Stimulated activated CD4-positive, alpha-beta T cell treated with anti-CD3 and anti-CD28 coated beads, Interleukin-1b, Interleukin-23, amount 100 ng/mL, for 1 hour (primary cell): ENCODE results near the gene APC2.
"Not testable (repeated sequence)": the region's sequence is repeated elsewhere in the genome, so short reads cannot be mapped to it uniquely, and the experiment has no call there.

Experiments
- DNase-seq, 2 donors: peaks; one replicate each; pipeline ENCODE4 v3.0.0-alpha.2; 2020; ENCODE audit warnings: low read depth in 2 of 2

Gene APC2

DNA sequence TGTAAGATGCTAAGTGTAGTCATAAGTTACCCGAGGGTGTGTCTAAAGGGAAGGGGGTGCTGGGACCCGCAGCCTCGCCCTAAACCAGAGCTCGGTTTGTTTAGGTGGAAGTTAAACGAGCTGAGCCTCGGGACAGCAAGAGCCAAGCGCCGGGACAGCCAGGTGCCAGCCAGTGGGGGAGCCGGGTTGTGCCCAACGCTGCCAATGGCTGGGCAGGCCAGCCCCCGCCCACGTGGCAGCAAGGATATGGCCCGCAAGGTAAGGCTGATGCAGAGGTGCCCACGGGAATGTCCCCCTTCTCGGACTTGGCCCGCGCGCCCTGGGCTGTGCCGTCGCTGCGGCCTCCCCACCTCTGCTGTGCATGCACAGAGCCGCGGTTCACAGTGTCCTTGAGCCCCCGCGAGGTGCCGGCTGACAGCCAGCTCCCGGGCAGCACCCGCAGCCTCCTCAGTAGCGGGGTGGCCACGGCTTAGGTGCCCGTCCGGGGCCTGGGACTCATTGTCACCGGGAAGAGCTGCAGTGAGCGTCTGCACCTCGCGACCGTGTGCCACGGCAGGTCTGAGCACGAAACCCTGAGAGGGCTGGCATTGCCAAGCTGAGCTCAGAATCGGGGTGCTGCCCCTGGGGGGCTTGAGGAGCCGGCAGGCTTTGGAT lies 21.1 kb upstream of the APC2 start:
- DNase-seq: no peak

DNA sequence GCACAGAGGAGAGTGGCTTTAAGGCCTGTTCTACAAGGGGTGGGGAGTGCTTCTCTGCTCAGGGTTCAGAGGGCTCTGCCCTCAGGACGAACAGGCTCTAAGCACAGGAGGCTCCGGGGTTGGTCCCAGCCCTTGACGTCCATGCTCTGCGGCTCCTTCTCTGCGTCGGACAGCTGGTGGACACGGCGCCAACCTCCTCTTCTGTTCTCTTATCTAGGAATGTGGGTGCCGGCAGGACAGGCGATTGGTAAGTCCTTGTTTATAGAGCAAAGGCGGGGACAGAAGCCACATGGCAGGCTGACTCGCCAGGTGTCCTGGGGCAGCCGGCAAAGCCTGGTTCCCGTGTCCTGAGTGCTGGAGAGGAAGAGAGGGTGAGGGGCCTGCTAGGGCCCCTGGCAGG lies 20.2 kb upstream of the APC2 start:
- DNase-seq: no peak

DNA sequence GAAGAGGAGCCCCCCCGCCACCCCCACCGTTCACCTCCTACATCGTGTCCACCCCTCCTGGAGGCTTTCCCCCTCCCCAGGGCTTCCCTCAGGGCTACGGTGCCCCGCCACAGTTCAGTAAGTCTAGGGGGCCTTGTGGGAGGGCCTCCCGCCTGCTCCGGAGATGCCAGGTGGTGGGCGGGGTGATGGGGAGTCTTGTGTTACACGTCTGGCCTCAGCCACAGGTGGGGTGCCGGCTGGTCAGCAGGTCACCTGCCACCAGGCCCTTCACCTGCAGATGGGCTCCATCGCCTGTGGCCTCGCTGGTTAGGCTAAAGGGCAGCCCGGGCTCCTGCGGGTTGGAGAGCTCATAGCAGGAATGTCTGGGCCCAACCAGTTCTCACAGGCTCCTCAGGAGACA lies 19.7 kb upstream of the APC2 start:
- no peak for DNase-seq

DNA sequence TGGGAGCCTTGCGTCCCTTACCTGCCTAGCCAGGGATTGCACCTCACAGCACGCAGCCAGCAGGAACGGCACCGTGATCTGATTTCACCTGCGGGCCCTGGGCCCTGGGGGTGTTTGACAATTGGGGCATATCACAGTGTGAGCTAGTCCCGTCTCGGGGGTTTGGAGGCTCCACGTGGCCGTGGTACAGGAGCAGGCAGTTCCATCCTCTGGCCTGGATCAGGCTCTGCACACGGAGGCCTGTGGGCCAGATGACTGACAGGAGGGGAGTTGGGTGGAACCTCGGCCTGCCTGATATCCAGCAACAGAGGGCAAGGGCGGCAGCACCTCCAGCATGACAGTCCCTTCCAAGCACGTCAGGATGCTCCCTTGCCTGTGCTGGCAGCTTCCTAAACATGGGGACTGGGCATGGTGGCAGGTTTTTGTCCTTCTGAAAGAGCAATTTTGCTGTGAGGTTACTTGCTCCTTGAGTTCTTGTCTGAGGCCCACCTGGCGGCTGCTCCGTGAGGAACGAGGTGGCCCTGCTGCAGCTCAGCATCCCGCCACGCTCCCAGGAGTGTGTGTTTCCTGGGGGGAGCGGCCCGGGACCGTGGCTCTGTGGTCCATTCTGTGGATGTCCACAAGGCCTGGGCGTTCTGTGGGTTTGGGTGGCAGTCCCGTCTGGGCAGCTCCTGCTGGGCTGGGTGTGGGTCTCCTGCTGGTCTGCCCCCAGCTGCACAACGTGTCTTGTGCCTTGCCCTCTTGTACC lies 18.0 kb upstream of the APC2 start:
- no peak for DNase-seq

DNA sequence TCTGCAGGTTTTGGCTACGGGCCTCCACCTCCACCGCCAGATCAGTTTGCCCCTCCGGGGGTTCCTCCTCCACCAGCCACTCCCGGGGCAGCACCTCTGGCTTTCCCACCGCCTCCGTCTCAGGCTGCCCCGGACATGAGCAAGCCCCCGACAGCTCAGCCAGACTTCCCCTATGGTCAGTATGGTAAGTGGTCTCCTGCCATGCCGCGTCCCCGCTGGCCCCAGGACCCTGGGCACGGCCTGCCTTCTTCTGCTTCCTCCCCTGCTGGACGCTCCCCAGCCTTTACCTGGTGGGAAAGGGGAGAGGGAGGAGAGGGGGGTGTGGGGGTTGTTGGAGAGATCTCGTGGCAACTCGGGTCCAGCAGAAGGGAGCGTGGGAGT lies 17.4 kb upstream of the APC2 start:
- DNase-seq: no peak

DNA sequence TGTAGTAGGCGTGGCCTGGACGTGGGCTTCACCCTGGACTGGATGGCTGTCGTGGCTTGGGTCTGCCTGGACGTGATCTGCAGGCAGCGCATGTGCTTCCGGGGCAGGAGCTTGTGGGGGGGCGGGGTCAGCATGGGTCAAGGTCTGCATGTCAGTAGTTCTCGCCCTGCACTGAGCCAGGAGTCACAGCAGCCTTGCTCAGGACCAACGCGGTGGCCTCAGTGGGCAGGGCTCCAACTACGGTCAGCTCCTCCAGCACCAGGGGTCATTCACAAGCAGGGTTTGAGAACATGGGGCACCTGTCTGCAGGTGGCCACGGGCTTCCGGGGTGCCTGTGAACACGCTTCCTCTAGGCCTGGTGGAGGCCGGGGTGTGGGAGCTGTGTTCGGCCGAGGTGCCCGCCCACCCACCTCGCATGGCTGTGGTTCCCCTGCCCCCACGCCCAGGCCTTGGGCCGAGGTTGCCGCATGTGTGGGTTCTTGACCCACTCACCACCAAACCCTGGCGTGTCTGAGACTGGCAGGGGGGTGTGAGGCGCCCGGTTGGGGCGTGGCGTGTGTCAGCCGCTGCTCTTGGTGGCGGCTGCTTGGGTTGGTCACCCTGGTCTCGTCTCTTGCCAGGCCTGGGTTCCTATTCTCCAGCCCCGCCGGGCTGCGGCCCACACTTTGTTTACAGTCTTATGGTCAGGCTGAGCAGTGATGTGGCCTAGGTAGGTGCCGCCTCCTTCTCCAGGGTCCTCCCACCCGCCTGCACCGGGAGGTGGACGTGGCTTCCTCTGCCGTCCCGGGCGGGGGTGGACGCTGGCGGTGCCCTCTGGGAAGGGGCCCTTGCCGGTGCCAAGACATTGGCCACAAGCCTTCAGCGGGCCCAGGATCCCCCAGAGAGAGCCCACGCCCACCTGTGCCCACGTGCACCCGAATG lies 16.5 kb upstream of the APC2 start:
- DNase-seq: no peak

DNA sequence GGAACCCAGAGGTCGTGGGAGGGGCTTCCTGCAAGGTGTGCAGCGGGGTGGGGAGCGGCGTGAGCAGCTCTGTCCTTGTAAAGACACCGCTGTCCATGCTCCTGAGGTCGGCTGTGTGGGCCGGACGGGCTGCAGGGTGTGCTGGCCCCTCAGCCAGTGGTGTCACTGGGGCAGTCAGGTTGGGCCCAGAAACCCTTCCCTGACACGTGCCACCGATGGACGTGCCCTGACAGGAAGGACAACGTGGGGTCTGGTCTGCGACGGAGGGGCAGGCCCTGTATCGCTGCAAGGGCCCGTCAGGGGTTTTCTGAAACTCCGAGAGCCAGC lies 15.9 kb upstream of the APC2 start:
- DNase-seq: no peak

DNA sequence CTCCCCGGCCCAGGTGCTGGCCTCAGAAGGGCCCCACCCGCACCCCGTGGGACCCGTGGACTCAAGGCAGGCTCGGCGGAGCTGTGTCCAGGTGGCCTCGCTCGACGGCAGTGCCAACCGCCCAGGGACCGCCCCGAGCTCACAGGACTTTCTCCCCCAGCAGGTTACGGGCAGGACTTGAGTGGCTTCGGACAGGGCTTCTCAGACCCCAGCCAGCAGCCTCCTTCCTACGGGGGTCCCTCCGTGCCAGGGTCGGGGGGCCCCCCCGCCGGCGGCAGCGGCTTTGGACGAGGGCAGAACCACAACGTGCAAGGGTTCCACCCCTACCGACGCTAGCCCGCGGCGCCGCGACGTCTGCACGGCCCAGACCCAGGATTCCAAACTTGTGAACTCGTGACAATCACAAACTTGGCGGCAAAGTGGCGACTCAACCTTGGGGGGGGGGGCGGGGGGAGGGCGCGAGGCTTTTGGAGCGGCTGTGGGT lies 15.3 kb upstream of the APC2 start:
- no peak for DNase-seq

DNA sequence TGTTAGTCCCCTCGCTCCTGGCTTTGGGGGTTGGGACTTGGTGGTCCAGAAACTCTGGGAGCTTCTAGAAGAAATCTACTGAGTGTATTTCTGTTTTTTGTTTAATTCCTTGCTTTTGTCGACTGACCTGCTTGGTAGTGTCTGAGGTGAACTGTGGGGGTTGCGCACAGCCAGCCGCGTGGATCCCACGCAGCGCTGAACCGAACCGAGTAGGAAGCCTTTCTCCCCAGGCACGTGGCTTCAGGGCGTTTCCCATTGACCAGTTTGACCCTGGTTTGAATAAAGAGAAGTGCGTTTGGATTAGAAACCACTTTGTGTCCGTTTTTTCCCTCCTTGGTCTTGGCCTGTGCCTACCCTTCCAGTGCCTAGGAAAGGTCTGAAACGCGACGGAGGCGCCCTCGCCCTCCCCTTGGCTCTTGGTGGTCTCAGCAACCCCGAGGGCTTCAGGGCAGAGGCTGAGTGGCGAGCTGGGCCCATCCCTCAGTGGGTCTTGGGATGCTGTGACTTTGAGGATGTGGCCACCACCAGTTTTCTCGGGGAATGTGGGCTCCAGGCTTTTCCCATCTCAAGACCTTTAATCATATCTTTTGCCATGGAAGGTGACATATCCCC lies 14.4 kb upstream of the APC2 start:
- no peak for DNase-seq

DNA sequence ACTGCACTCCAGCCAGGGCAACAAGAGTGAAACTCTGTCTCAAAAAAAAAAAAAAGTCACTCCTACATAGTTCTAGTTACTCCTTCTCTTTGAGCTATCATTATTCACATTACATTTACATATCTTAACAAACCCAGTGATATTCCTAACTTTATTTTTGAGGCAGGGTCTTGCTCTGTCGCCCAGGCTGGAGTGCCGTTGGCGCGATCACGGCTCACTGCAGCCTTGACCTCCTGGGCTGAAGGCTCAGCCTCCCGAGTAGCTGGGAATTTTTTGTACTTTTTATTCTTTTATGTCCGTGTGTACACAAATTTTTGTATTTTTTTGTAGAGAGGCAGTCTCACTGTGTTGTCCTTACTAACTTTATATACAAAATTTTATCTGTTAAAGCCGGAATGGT lies 12.3 kb upstream of the APC2 start:
- DNase-seq: no peak

DNA sequence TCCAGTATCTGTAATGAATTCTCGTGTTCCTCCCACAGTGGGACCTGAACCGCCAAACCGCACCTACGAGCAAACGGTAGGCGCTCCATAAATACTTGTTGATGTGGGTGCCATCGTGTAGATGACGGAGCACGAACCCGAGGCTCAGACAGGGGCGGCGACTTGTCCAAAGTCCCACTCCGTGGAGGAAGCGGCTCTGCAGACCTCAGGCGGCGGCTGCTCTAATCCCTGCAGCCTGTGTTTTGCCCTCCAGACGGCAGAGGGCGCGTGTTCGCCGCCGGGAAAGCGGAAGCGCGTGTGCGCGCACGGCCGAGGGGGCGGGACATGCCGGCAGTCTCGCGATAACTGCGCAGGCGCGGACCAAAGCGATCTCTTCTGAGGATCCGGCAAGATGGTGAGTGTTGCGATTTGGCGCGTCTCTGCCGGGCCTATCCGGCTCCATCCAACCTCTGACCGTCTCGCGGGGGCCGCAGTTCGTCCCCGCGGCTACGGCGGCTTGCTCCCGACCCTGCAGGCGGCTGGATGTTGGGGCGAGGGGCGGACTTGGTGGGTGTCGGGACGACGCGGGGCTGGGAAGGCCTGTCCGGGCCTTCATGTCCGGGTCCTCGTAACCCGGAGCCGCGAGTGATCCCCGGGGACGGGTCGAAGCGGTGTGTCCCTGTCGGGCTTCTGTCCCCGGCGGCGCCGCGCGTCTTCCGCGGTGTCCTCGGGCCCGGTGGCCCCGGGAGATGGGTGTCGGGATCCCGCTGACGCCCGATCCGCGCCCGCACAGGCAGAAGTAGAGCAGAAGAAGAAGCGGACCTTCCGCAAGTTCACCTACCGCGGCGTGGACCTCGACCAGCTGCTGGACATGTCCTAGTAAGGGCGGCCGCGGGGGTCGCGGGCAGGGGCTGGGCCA lies 11.6 kb upstream of the APC2 start, which contains the start of gene RPS15:
Gene RPS15 (plus strand): TSS at position 362 of the 898 bp plus-strand sequence. CDS start 30 bp downstream, at position 392.
- DNase-seq: peak; percentile 91 to 92

DNA sequence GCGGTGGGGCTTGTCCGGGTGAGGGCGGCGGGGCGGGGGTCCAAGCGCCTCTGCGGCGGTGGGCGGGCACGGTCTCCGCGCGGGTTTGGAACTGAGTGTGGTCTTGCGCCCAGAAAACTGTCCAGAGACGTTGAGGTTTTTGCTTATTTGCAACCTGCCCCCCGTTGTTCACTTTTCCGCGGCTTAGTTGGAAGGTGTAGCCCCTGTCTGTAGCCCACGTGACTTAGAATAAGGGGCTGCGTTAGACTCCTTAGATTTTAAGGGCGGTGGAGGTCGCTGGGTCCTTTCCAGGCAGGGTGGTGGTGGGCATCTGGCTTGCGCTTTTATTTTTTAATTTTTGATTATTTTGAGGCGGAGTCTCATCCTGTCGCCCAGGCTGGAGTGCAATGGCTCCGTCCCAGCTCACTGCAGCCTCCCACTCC lies 11.0 kb upstream of the APC2 start:
- DNase-seq: no peak

DNA sequence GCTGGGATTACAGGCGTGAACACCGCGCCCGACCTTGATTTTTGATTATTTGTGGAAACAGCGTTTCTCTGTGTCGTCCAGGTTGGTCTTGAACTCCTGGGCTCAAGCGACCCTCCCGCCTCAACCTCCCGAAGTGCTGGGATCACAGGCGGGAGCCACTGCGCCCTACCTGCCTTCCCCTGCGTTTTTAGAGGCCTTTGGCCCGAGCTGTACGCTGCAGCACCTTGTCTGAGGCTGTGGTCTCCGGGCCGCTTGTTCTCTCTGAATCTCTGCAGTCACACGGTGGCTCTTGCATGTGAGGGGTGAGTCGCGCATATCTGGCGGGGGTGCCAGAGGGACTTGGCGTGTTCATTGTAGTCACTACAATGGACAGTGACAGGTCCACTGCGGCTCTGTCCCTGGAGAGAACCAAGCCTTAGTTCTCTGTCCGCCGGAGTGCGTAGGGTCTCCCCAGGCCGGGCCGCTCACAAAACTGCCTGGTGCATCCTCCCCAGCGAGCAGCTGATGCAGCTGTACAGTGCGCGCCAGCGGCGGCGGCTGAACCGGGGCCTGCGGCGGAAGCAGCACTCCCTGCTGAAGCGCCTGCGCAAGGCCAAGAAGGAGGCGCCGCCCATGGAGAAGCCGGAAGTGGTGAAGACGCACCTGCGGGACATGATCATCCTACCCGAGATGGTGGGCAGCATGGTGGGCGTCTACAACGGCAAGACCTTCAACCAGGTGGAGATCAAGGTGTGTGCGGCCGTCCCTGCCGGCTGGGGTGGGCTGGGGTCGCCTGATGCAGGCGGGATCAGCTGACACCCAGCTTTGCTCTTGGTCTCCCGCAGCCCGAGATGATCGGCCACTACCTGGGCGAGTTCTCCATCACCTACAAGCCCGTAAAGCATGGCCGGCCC lies 10.2 kb upstream of the APC2 start:
- not testable (repeated sequence) for DNase-seq

DNA sequence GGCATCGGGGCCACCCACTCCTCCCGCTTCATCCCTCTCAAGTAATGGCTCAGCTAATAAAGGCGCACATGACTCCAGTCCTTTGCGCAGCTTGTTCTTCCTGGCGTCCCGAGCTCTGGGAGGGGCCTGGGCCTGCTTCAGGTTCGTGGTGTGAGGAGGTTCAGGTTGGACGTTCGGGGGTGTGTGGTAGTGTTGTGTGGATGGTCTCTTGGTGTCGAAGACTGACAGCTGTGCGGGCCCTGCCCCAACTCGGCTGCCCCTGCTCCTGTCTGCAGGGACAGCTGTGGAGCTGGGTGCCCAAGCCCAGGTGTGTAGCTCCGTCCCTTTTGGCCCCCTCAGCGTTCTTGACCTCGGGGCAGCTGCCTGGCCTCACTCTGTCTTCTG lies 9.5 kb upstream of the APC2 start:
- DNase-seq: no peak

DNA sequence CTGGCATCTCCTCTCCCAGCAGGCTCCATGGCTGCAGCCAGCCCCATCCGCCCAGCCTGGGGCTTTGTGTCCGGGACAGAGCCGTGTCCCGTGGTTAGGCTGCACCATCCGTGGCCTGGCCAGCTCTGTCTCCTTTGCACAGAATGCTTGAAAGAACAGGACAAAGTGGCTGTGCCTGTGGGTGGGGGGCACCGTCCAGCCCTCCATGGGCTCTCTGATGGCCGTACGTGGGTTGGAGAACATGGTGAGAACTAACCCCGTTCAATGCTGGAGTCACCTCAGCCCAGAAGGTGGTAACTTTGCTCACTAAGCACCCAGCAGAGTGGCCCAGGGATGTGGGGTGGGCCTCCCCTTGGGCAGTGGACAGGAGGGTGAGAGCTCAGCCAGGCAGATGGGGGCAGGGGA lies 8.9 kb upstream of the APC2 start:
- no peak for DNase-seq

DNA sequence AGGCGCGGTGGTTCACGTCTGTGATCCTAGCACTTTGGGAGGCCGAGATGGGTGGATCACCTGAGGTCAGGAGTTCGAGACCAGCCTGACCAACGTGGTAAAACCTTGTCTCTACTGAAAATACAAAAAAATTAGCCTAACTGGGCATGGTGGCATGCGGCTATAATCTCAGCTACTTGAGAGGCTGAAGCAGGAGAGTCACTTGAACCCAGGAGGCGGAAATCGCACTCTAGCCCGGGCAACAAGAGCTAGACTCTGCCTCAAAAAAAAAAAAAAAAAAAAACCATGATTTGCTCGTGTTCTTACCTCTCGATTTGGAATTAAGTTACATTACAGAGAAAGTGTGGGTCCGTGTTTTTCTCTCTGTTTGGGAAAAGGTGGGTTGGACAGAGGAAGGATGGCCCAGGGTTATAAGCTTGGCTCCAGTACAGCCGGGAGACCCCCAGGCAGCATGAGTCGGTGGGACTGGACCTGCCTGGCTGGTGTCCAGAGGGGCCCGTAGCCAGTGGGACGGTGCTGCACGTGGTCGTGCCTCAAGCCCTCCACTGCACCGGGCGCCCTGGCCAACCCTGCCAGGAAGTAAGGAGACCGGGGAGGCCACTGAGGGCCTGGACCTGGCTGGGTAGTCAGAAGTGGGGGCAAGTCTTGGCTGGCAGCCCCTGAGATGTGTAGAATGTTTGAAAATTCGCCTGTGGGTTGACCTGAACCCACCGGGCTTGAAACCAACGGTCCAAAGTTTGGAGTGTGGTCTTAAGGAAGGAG lies 8.1 kb upstream of the APC2 start:
- DNase-seq: no peak

DNA sequence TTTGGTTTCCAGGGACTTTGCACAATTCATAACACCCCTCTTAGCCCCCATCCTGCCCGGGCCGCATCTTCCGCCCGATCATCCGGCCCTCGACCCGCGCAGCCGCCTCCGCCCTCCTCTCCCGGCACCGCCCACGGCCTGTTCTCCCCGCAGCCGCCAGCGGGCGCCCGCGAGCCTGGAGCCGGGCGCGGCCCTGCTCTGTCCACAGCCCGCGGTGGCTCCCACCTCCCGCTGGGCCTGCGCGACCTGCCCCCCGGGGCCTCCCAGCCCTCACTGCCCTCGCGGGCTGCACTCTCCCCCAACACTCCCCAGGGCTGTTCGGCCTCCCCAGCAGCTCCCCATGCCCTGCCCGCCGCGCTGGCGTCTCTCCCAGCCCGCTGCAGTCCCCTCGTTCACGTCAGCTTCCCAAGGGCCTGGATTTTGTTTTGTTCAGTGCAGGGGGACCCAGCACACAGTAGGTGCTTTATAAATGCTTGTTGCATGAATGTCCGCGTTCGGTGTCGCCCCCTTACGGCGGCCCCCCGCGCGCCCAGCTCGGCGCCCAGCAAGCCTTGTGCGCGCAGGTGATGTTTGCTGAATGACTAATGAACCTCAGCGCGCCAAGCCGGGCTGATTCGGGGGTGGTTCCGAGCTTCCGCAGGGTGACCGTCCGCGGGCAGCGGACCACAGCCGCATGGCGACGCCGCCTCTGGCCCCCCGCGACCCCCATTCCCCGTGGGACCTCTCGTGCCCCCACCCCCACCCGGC lies 4.6 kb upstream of the APC2 start:
- peak; percentile 47 to 62 for DNase-seq

DNA sequence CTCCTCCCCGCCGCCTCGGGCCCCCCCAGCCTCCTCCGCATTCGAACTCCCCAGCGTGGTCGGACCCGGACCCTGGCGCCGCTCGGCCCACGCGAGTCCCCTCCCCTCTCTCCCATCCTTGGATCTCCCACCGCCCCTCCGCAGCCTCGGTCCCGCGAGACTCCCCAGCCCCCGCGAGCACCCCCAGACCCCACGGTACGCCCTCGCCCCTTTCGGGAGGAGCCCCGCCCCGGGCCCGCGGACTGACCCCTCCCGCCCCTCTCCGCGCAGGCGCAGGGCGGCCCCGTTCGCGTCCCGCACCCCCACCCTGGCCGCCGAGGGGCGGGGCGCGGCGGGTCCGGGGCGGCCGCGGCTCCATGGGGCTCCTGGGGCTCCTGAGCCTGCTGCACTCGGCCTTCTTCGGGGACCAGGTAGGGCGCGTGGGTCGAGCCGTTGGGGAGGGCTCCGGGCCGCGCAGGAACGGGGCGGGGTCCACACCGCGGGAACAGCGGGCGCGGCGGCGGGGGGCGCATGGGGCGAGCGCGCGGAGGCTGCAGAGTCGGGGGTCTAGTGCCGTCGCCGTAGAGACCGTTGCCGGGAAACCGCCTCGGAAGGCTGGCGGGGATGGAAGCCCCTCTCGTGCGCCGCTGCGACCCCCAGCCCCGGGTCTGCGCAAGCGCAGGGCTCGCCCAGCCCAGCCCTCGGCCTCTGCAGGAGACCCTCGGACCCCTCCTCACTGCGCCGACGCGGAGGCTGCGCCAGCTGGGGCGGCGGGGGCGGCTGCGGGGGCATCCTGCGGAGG lies 3.8 kb upstream of the APC2 start:
- DNase-seq: no peak
